SK-N-SH treated with all-trans-retinoic acid at 6 μM for 48 hours (cell line): ENCODE measurements around the gene ROCK2.

Experiments
- ATAC-seq: fragments of 200-7000 bp; cut with Tn5 transposase; 3 replicates; pipeline ENCODE4 v1.9.1; 2020; ENCODE audit warnings: mild to moderate bottlenecking, moderate library complexity
- ARNTL ChIP-seq: fragments of 450-650 bp; formaldehyde crosslinking; IDR thresholded peaks from 2 replicates; pipeline ENCODE4 v1.5.0; 2020; ENCODE audit warnings: low read depth, mild to moderate bottlenecking, moderate library complexity, borderline replicate concordance
- CSRNP3 ChIP-seq: fragments of 250-450 bp; sonication (Bioruptor Pico); IDR thresholded peaks from 2 replicates; pipeline ENCODE4 v1.5.1; 2021; ENCODE audit warnings: mild to moderate bottlenecking, moderate library complexity
- ESRRG ChIP-seq: fragments of 250-450 bp; sonication (Bioruptor Pico); IDR thresholded peaks from 2 replicates; pipeline ENCODE4 v1.6.1; 2021; ENCODE audit warnings: mild to moderate bottlenecking
- GLIS3 ChIP-seq: fragments of 250-450 bp; sonication (Bioruptor Pico); IDR thresholded peaks from 2 replicates; pipeline ENCODE4 v1.5.0; 2020; ENCODE audit warnings: mild to moderate bottlenecking, moderate library complexity
- ISL1 ChIP-seq: fragments of 250-450 bp; sonication (Bioruptor Pico); IDR thresholded peaks from 2 replicates; pipeline ENCODE4 v2.1.2; 2022; ENCODE audit warnings: mild to moderate bottlenecking, moderate library complexity
- OSR1 ChIP-seq: fragments of 250-450 bp; sonication (Bioruptor Pico); IDR thresholded peaks from 2 replicates; pipeline ENCODE4 v1.8.0; 2022; ENCODE audit warnings: moderate library complexity, mild to moderate bottlenecking, inconsistent platforms
- PATZ1 ChIP-seq: fragments of 250-450 bp; sonication (Bioruptor Pico); IDR thresholded peaks from 2 replicates; pipeline ENCODE4 v1.8.0; 2020; ENCODE audit warnings: mild to moderate bottlenecking, moderate library complexity, borderline replicate concordance
- PPARA ChIP-seq: fragments of 250-450 bp; sonication (Bioruptor Pico); IDR thresholded peaks from 2 replicates; pipeline ENCODE4 v1.5.0; 2020; ENCODE audit warnings: mild to moderate bottlenecking, borderline replicate concordance
- SNAI2 ChIP-seq: fragments of 250-450 bp; sonication (Bioruptor Pico); IDR thresholded peaks from 2 replicates; pipeline ENCODE4 v1.5.0; 2020; ENCODE audit warnings: mild to moderate bottlenecking, moderate library complexity
- TOX ChIP-seq: fragments of 250-450 bp; sonication (Bioruptor Pico); IDR thresholded peaks from 2 replicates; pipeline ENCODE4 v1.8.0; 2021; ENCODE audit warnings: mild to moderate bottlenecking, moderate library complexity, borderline replicate concordance
- TSHZ2 ChIP-seq: fragments of 250-450 bp; sonication (Bioruptor Pico); IDR thresholded peaks from 2 replicates; pipeline ENCODE4 v1.5.0; 2020; ENCODE audit warnings: mild to moderate bottlenecking, moderate library complexity
- ZC3H10 ChIP-seq: fragments of 250-450 bp; sonication (Bioruptor Pico); IDR thresholded peaks from 2 replicates; pipeline ENCODE4 v1.5.1; 2021; ENCODE audit warnings: mild to moderate bottlenecking, moderate library complexity
- ZFP3 ChIP-seq: fragments of 250-450 bp; sonication (Bioruptor Pico); IDR thresholded peaks from 2 replicates; pipeline ENCODE4 v1.5.0; 2020; ENCODE audit warnings: mild to moderate bottlenecking, moderate library complexity
- ZFP30 ChIP-seq: fragments of 450-650 bp; formaldehyde crosslinking; IDR thresholded peaks from 2 replicates; pipeline ENCODE4 v1.5.0; 2022; ENCODE audit warnings: mild to moderate bottlenecking, moderate library complexity
- ZNF565 ChIP-seq: fragments of 450-650 bp; formaldehyde crosslinking; conservative IDR thresholded peaks from 2 replicates; pipeline ENCODE4 v1.5.0; 2020; ENCODE audit warnings: low read depth, mild to moderate bottlenecking, moderate library complexity
- ZNF70 ChIP-seq: fragments of 450-650 bp; formaldehyde crosslinking; IDR thresholded peaks from 2 replicates; pipeline ENCODE4 v1.5.0; 2020; ENCODE audit warnings: mild to moderate bottlenecking, moderate library complexity
- ZNF8 ChIP-seq: fragments of 450-650 bp; formaldehyde crosslinking; IDR thresholded peaks from 2 replicates; pipeline ENCODE4 v1.5.0; 2020; ENCODE audit warnings: mild to moderate bottlenecking, moderate library complexity
- TF ChIP-seq, protein P1 (sequence below): fragments of 250-450 bp; sonication (Bioruptor Pico); IDR thresholded peaks from 2 replicates; pipeline ENCODE4 v1.5.1; 2020; ENCODE audit warnings: low read depth, mild to moderate bottlenecking, moderate library complexity

The ROCK2 gene

DNA sequence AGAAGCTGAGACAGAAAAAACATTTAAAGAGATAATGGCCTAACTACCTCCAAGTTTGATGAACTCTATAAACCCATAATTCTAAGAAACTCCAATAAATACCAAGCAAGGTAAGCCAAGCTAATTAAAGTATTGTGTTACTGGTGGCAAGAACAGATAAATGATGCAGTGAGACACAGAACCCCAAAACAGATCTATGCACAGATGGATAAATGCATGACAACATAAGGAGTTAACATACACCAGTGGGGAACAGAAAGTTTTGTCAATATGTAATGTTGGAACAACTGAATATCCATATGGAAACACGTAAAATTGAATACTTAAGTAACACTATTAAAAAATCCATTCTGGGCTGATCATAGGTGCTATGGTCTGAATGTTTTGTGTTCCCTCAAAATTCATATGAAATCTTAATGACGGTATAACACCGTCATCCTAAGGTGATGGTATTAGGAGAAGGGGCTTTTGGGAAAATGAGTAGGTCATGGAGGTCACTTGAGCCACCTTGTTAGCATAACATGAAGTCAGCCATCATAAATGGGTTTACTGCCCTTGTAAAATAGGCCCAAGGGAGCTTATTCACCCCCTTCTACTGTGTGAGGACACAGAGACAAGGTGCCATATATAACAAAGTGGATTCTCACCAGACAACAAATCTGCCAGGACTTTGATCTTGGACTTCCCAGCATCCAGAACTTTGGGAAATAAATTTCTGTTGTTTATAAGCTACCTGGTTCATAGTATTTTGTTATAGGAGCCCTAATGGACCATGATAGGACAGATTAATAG, 102.8 kb downstream of the ROCK2 start:
- ATAC-seq: no peak
- TF ChIP-seq ESRRG (CRISPR knock-in tag) (no peak), ZNF565 (no peak), ZC3H10 (CRISPR knock-in tag) (no peak), ISL1 (no peak), OSR1 (no peak), ZFP3 (CRISPR knock-in tag) (no peak)
- TF ChIP-seq, protein P1, sequence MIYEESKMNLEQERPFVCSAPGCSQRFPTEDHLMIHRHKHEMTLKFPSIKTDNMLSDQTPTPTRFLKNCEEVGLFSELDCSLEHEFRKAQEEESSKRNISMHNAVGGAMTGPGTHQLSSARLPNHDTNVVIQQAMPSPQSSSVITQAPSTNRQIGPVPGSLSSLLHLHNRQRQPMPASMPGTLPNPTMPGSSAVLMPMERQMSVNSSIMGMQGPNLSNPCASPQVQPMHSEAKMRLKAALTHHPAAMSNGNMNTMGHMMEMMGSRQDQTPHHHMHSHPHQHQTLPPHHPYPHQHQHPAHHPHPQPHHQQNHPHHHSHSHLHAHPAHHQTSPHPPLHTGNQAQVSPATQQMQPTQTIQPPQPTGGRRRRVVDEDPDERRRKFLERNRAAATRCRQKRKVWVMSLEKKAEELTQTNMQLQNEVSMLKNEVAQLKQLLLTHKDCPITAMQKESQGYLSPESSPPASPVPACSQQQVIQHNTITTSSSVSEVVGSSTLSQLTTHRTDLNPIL: no peak

DNA sequence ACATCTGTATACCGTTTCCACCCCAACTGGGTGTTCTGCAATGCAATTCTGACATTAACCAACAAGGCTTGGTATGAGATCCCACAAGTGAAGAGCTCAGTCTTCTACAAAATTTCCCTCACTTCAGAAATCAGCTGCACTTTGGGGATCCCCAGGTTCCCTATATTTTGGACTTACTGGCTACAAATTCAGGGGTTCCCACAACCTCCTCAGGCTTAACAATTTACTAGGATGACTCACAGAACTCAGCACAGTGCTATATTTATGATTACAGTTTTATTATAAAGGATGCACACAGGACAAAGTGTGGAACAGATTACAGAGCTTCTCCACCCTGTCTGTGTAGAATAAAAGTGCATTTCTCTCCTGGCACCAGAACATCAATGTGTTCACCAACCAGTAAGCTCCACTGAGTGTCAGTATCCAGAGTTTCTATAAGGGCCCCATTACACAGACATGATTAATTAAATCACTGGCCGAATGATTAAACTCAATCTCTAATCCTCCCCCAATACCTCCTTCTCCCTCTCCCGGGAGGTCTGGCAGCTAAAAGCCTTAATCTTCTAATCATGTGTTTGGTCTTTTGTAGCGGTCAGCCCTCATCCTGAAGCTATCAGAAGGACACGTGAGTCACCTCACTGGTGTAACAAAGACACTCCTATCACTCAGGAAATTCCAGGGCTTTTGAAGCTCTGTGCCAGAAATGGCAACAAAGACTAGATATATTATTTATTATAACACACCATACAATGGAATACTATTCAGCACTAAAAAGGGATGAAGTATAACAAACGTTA, 104.6 kb downstream of the ROCK2 start:
- TF ChIP-seq ZNF565 (no peak), ISL1 (0 out of 2 replicates have a peak, but pooled peaks have one; percentile 6)
- ATAC-seq: peak; percentile 42; the same call in 1 of the 3 replicates

DNA sequence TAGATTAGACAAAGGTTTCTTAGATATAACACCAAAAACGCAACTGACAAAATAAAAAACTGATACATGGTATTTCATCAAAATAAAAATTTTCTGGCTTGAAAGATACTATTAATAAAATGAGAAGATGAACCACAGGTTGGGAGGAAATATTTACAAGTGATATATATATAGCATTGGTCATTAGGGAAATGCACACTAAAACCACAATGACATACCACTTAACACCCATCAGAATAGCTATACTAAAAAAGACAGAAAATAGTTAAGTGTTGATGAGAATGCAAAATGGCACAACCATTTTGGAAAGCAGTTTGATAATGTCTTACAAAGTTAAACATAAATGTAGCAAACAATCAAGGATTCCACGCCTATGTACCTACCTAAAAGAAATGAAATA, 105.3 kb downstream of the ROCK2 start:
- ATAC-seq: no peak
- no peak for TF ChIP-seq CSRNP3 (CRISPR knock-in tag)
- no peak for TF ChIP-seq PPARA (CRISPR knock-in tag)
- TF ChIP-seq ZNF565: no peak
- no peak for TF ChIP-seq SNAI2 (CRISPR knock-in tag)
- TF ChIP-seq TOX: no peak
- TF ChIP-seq ZNF70 (CRISPR knock-in tag): no peak
- no peak for TF ChIP-seq ZC3H10 (CRISPR knock-in tag)
- no peak for TF ChIP-seq ZNF8
- no peak for TF ChIP-seq PATZ1 (CRISPR knock-in tag)
- TF ChIP-seq ZFP30 (CRISPR knock-in tag): no peak
- TF ChIP-seq, all 23 proteins: peak for 0

DNA sequence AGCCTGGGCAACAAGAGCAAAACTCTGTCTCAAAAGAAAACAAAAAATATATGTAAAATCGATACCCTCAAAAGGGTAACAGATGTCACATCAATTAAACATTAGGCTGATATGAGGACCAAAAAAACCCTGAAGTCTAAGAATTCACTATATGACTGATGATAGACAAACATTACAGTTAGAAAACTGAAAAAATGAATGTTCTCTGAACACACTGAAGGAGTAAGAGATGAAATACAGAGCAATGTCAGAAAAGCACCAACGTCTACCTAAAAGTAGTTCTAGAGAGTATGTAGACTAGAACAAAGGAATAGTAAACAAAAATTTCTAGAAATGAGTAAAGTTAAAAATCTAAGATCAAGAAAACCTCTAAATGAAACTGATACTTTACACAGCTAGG, 107.3 kb downstream of the ROCK2 start:
- TF ChIP-seq TSHZ2 (CRISPR knock-in tag) (no peak), ZNF8 (no peak), PATZ1 (CRISPR knock-in tag) (no peak), ISL1 (no peak), ZFP3 (CRISPR knock-in tag) (no peak), OSR1 (no peak), GLIS3 (CRISPR knock-in tag) (no peak), PPARA (CRISPR knock-in tag) (no peak), ARNTL (CRISPR knock-in tag) (no peak), ZNF565 (no peak), SNAI2 (CRISPR knock-in tag) (no peak), TOX (no peak), ZFP30 (CRISPR knock-in tag) (no peak)
- ATAC-seq: no peak
